Measurements from ENCODE around the gene MS4A2.

DNA sequence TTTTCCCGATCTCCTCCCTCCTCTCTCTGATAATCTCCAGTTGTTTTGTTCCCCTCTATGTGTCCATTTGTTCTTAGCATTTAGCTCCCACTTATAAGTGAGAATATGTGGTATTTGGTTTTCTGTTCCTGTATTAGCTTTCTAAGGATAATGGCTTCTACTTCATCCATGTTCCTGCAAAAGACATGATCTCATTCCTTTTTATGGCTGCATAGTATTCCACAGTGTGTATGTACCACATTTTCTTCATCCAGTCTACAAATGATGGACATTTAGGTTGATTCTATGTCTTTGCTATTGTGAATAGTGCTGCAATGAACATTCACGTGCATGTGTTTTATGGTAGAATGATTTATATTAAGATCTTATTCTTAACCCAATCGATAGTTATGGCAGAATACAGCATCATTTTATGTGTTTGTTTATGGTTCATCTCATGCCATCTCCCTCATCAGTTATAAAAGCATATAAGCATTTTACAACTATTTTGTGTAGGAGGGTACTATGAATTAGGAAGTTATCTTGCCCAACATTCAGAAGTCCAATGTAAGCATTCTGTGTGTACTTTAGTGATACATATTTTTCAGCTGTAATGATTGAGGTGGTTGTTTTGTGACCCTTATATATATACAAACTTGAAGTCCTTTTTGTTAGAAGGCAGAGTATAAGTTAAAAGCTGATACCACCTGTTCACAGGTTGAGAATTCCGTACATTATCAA, 28.8 kb upstream of the MS4A2 start:
- TF ChIP-seq, protein P1, sequence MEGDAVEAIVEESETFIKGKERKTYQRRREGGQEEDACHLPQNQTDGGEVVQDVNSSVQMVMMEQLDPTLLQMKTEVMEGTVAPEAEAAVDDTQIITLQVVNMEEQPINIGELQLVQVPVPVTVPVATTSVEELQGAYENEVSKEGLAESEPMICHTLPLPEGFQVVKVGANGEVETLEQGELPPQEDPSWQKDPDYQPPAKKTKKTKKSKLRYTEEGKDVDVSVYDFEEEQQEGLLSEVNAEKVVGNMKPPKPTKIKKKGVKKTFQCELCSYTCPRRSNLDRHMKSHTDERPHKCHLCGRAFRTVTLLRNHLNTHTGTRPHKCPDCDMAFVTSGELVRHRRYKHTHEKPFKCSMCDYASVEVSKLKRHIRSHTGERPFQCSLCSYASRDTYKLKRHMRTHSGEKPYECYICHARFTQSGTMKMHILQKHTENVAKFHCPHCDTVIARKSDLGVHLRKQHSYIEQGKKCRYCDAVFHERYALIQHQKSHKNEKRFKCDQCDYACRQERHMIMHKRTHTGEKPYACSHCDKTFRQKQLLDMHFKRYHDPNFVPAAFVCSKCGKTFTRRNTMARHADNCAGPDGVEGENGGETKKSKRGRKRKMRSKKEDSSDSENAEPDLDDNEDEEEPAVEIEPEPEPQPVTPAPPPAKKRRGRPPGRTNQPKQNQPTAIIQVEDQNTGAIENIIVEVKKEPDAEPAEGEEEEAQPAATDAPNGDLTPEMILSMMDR (conservative IDR thresholded peaks at IDR 0.05; ENCODE audit: low read length) = no peak
- TF ChIP-seq EZH2phosphoT487 (IDR thresholded peaks at IDR 0.05; ENCODE audit: borderline replicate concordance, low read depth, low read length) = no peak

Measured in OCI-LY7 (cell line).